ENCODE results near the gene CFAP69. TPM values are rescaled to one million over a fixed set of nuclear protein-coding genes. Genes with fewer than 3 reads are reported as not detected.

Gene CFAP69
- polyA plus RNA-seq, 1 donor from 2014 or later = 6.2 TPM

- Histone ChIP-seq H3K27ac (ENCODE audit: low read length) (no peak overlapping the region), H3K27me3 (ENCODE audit: insufficient read depth, low read depth, low read length) (no peaks in the 10 kb centered on the region), H2AFZ (ENCODE audit: low read depth, low read length) (no peak overlapping the region), H3K9ac (ENCODE audit: low read length) (no peak overlapping the region), H4K20me1 (ENCODE audit: insufficient read depth) (no peaks in the 10 kb centered on the region), H3K4me2 (ENCODE audit: low read length) (no peak overlapping the region), H3K36me3 (ENCODE audit: insufficient read depth, low read length) (no peaks in the 10 kb centered on the region), H3K79me2 (replicated peaks; ENCODE audit: insufficient read depth, low read length) (no peaks in the 10 kb centered on the region), H3F3A (ENCODE audit: insufficient read depth, low read length, poor library complexity, severe bottlenecking) (no peaks in the 10 kb centered on the region), H3K9me2 (ENCODE audit: insufficient read depth, low read length) (no peaks in the 10 kb centered on the region), H3K9me3 (ENCODE audit: low read length) (no peaks in the 10 kb centered on the region), H3K4me3 (ENCODE audit: low read length) (no peak overlapping the region)
- TF ChIP-seq EP300 (conservative IDR thresholded peaks at IDR 0.05; ENCODE audit: poor library complexity, severe bottlenecking) (no peak), RAD21 (conservative IDR thresholded peaks at IDR 0.05) (no peak), REST (IDR thresholded peaks at IDR 0.05; ENCODE audit: borderline replicate concordance) (no peak), TAF1 (IDR thresholded peaks at IDR 0.05; ENCODE audit: low read depth) (no peak), SMC3 (conservative IDR thresholded peaks at IDR 0.05; ENCODE audit: poor library complexity) (no peak), MXI1 (conservative IDR thresholded peaks at IDR 0.05; ENCODE audit: poor library complexity, severe bottlenecking) (no peak), POLR2AphosphoS5 (IDR thresholded peaks at IDR 0.05) (no peak), CTCF (IDR thresholded peaks at IDR 0.05; ENCODE audit: poor library complexity, severe bottlenecking) (no peak), EZH2 (IDR thresholded peaks at IDR 0.05; ENCODE audit: borderline replicate concordance, insufficient read depth, low read length, poor library complexity, severe bottlenecking) (no peak)
These were observed 6.4 kb upstream of the CFAP69 start for GRCh38 chr7:90238583-90238982.

- Histone ChIP-seq H3K9me2 (ENCODE audit: insufficient read depth, low read length) (no peaks in the 10 kb centered on the region), H4K20me1 (ENCODE audit: insufficient read depth) (no peaks in the 10 kb centered on the region), H3F3A (ENCODE audit: insufficient read depth, low read length, poor library complexity, severe bottlenecking) (no peaks in the 10 kb centered on the region), H3K27ac (ENCODE audit: low read length) (no peak overlapping the region), H3K4me2 (ENCODE audit: low read length) (no peak overlapping the region), H3K4me3 (ENCODE audit: low read length) (no peak overlapping the region), H3K27me3 (ENCODE audit: insufficient read depth, low read depth, low read length) (no peaks in the 10 kb centered on the region), H3K79me2 (replicated peaks; ENCODE audit: insufficient read depth, low read length) (no peaks in the 10 kb centered on the region), H2AFZ (ENCODE audit: low read depth, low read length) (no peak overlapping the region), H3K9ac (ENCODE audit: low read length) (no peak overlapping the region), H3K9me3 (ENCODE audit: low read length) (no peaks in the 10 kb centered on the region), H3K36me3 (ENCODE audit: insufficient read depth, low read length) (no peaks in the 10 kb centered on the region)
- no peak for TF ChIP-seq REST (IDR thresholded peaks at IDR 0.05; ENCODE audit: borderline replicate concordance)
These were observed 5.9 kb upstream of the CFAP69 start for GRCh38 chr7:90239050-90239449.
